Gastroesophageal sphincter (tissue), 4 donors: ENCODE results near the gene PXMP2. TPM values are rescaled to one million over a fixed set of nuclear protein-coding genes. Genes with fewer than 3 reads are reported as not detected.

Experiments used
- ATAC-seq: fragments of 150-250 bp; one replicate; pipeline ENCODE4 v1.9.1; 2016; ENCODE audit warnings: mild to moderate bottlenecking, moderate library complexity
- H3K27ac ChIP-seq, 4 donors: fragments of 200-600 bp; sonication (generic) in 3 of 4; 1 replicate in 3 of 4; 2 replicates in 1 of 4; pipeline ENCODE4 v1.5.1; 2016 to 2019
- H3K27me3 ChIP-seq: fragments of 200-600 bp; sonication (generic); one replicate; pipeline ENCODE4 v1.5.1; 2019
- H3K36me3 ChIP-seq, 2 donors: fragments of 200-600 bp; sonication (generic); one replicate each; pipeline ENCODE4 v1.5.1; 2019; ENCODE audit warnings: control low read depth in 1 of 2
- H3K4me1 ChIP-seq, 3 donors: fragments of 200-600 bp; sonication (generic); 1 replicate in 2 of 3; 2 replicates in 1 of 3; pipeline ENCODE4 v1.5.1; 2016 to 2019; ENCODE audit warnings: control low read depth in 2 of 3
- H3K4me3 ChIP-seq, 2 donors: fragments of 200-600 bp; sonication (generic); one replicate each; pipeline ENCODE4 v1.5.1; 2019; ENCODE audit warnings: mild to moderate bottlenecking in 1 of 2, moderate library complexity in 1 of 2
- H3K9me3 ChIP-seq, 3 donors: fragments of 200-600 bp; sonication (generic); one replicate each; pipeline ENCODE4 v1.5.1; 2017 to 2019; ENCODE audit warnings: control low read depth in 2 of 3
- EP300 ChIP-seq: sonication (generic); formaldehyde crosslinking; IDR thresholded peaks from one replicate; pipeline ENCODE4 v1.6.1; 2017; ENCODE audit warnings: antibody characterized with exemption, mild to moderate bottlenecking
- POLR2A ChIP-seq, 2 donors: fragments of 450-650 bp; IDR thresholded peaks; one replicate each; pipeline ENCODE4 v1.6.1; 2017; ENCODE audit warnings: antibody characterized with exemption in 2 of 2, mild to moderate bottlenecking in 2 of 2, moderate library complexity in 1 of 2
- POLR2AphosphoS5 ChIP-seq: sonication (generic); formaldehyde crosslinking; IDR thresholded peaks from one replicate; pipeline ENCODE4 v1.6.1; 2017; ENCODE audit warnings: antibody characterized with exemption
- WGBS, 2 donors: methylation state at CpG; one replicate each; pipeline ENCODE4 v1.1.5; 2018; ENCODE audit warnings: low coverage in 1 of 2; 5-methylcytosine and 5-hydroxymethylcytosine counted together
- total RNA-seq, 4 donors: library from RNA; depleted of rRNA; stranded (reverse); fragments of >200 nt; gene quantifications; one replicate each; pipeline ENCODE4 v1.1.0, GENCODE V29; 2016
- TF ChIP-seq, protein P1 (sequence below), 4 experiments: fragments of 200-600 bp in 2 of 4; fragments of 450-650 bp in 2 of 4; sonication (generic) in 1 of 4; IDR thresholded peaks; one replicate each; pipeline ENCODE4 v1.5.1; 2017 to 2019; ENCODE audit warnings: antibody characterized with exemption in 4 of 4, mild to moderate bottlenecking in 2 of 4, moderate library complexity in 2 of 4

PXMP2 gene
- total RNA-seq, 4 donors from 2014 or later, result 31.9 to 68.8 (median 55.4) TPM

DNA sequence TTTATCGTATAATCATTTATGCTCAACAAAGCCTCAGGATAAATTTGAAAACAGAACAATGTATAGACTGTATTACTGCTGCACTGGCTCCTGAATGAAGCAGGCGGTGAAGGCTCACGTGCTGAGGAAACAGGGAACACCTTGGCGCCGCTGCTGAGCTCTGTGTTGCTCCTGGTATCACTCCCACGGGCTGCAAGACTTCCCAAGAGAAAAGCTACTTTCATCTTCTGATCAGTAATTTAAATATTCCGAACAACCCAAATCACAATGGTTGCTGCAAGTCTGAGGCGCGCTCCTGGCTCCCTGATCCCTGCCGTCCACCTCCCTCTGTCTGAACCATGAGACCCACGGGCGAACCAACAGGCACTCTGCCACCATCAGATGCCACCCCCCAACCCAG is 39.0 kb downstream of the PXMP2 start:
- WGBS, 2 donors, result 88 to 96% methylated on average over 4 to 5 of the region's 12 CpGs
- Histone ChIP-seq H3K9me3 (no peaks in the 10 kb centered on the region), H3K27ac (no peak overlapping the region), H3K4me1 (no peaks in the 10 kb centered on the region), H3K4me3 (no peak overlapping the region), H3K36me3 (peaks cover 0 to 98% of the 10 kb centered on the region in 2 donors), H3K27me3 (no peaks in the 10 kb centered on the region)
- TF ChIP-seq POLR2AphosphoS5 (no peak), POLR2A (IDR thresholded peaks at IDR 0.05) (no peak), EP300 (no peak)
- TF ChIP-seq, protein P1, sequence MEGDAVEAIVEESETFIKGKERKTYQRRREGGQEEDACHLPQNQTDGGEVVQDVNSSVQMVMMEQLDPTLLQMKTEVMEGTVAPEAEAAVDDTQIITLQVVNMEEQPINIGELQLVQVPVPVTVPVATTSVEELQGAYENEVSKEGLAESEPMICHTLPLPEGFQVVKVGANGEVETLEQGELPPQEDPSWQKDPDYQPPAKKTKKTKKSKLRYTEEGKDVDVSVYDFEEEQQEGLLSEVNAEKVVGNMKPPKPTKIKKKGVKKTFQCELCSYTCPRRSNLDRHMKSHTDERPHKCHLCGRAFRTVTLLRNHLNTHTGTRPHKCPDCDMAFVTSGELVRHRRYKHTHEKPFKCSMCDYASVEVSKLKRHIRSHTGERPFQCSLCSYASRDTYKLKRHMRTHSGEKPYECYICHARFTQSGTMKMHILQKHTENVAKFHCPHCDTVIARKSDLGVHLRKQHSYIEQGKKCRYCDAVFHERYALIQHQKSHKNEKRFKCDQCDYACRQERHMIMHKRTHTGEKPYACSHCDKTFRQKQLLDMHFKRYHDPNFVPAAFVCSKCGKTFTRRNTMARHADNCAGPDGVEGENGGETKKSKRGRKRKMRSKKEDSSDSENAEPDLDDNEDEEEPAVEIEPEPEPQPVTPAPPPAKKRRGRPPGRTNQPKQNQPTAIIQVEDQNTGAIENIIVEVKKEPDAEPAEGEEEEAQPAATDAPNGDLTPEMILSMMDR (IDR thresholded peaks at IDR 0.05), result no peak
- ATAC-seq, result no peak

DNA sequence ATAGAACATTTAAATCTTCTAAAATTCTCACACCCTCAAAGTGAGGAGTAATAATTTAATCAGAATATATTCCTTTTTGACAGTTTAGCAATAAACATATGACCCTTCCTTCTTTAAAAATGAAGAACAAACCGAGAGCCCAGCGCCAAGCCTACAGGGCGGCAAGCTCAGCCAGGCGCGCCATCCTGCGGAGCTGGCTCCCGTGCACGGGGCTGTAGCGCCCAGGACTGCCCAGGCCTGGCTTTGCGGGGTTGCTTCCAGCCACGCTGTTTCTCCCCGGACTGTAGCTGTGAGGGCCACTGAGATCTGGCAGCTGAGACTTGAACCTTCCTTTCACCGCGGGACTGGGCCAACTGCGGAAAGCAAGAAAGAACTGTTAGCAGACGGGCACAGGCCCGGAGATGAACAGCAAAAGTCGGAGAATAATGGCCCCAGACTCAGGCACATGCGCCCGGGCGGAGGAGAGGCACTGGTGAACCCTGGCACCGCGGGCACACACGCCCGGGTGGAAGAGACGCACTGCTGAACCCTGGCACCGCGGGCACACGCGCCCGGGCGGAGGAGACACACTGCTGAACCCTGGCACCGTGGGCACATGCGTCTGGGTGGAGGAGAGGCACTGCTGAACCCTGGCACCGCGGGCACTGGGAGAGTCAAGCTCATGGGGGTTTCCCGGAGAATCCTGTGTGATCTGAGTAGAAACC is 39.9 kb downstream of the PXMP2 start:
- Histone ChIP-seq H3K36me3 (peaks cover 0 to 98% of the 10 kb centered on the region in 2 donors), H3K27ac (no peak overlapping the region), H3K27me3 (no peaks in the 10 kb centered on the region), H3K4me3 (no peak overlapping the region), H3K9me3 (no peaks in the 10 kb centered on the region), H3K4me1 (no peaks in the 10 kb centered on the region)
- TF ChIP-seq POLR2AphosphoS5 (no peak), POLR2A (IDR thresholded peaks at IDR 0.05) (no peak), EP300 (no peak)
- TF ChIP-seq, protein P1 (IDR thresholded peaks at IDR 0.05), result no peak
- ATAC-seq, result no peak
- 95% methylated on average over 22 of the region's 37 CpGs; no CpG with 5 or more reads in 1 of the 2 donors for WGBS, 2 donors

DNA sequence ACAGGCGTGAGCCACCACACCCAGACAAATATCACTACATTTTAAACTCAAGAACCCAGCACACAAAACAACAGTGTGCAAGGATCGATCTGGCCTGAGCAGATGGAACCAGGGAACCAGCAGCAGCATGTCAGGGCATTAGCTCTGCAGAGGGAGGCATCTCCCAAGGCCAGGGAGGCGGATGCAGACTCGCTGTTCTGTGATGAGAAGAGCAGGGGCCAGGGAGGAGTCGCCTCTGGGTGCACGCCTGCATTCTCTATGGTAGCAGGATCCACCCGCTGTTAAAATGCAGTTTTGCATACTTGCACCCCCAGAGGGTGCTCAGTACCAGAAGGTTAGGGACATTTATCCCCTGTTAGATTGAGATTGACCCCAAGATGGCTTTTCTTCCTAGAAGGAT is 41.1 kb downstream of the PXMP2 start:
- Histone ChIP-seq H3K4me3 (no peak overlapping the region), H3K27me3 (no peaks in the 10 kb centered on the region), H3K36me3 (peaks cover 0 to 98% of the 10 kb centered on the region in 2 donors), H3K27ac (no peak overlapping the region), H3K4me1 (no peaks in the 10 kb centered on the region), H3K9me3 (no peaks in the 10 kb centered on the region)
- WGBS, 2 donors, result 92% methylated on average over 5 of the region's 7 CpGs; no CpG with 5 or more reads in 1 of the 2 donors
- no peak for TF ChIP-seq POLR2AphosphoS5
- no peak for TF ChIP-seq EP300
- no peak for TF ChIP-seq POLR2A (IDR thresholded peaks at IDR 0.05)
- TF ChIP-seq, protein P1 (IDR thresholded peaks at IDR 0.05), result no peak
- no peak for ATAC-seq

DNA sequence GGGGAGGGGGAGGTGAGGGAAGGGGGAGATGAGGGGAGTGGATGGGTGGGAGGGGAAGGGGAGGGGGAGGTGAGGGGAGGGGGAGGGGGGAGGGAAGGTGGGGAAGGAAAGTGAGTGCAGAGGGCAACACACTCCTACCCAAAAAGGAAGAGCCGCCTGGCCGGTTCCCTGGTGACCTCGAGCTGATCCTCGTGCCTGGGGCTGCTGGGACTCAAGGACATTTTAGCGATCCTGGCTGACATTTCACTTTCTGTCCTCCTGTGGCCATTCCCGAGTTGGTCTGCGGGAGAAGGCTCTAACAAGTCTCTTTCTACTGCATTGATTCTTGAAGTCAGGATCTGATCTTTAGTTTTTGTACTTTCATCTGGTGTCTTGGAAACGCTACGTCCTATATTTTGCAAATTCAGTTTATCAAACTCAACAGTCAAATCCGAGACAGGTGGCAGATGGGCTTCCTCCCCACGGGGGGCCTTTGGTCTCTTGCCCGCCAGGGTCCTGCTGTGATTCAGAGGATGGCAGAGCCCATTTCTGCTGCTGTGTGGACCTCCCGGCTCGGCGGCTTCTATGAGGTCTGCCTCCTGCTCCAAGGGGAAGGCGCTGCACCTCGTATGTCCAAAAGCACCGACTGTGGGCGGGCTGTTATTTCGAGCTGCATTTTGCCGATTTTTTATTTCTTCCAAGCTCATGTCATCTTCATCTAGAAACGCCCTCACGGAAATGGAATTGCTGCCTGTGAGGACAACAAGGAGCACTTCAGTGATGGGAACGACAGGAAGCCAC is 42.3 kb downstream of the PXMP2 start:
- ATAC-seq, result no peak
- Histone ChIP-seq H3K27ac (no peak overlapping the region), H3K9me3 (no peaks in the 10 kb centered on the region), H3K4me3 (no peak overlapping the region), H3K4me1 (no peaks in the 10 kb centered on the region), H3K36me3 (peaks cover 0 to 98% of the 10 kb centered on the region in 2 donors), H3K27me3 (no peaks in the 10 kb centered on the region)
- 88 to 92% methylated on average over 11 to 23 of the region's 24 CpGs for WGBS, 2 donors
- TF ChIP-seq, protein P1 (IDR thresholded peaks at IDR 0.05), result no peak
- no peak for TF ChIP-seq EP300
- TF ChIP-seq POLR2AphosphoS5, result no peak
- TF ChIP-seq POLR2A (IDR thresholded peaks at IDR 0.05), result no peak
